HFFc6 (cell line): ENCODE data around the gene SERPINB7. TPM values are rescaled to one million over a fixed set of nuclear protein-coding genes. Genes with fewer than 3 reads are reported as not detected.

Source experiments
- DNase-seq: peaks from one replicate; pipeline ENCODE4 v3.0.0-alpha.2; 2018
- H3K27ac Mint-ChIP-seq: 2 replicates; pipeline ENCODE4 v1.8.0; 2020; ENCODE audit warnings: mild to moderate bottlenecking, mixed read lengths
- H3K27me3 Mint-ChIP-seq: 2 replicates; pipeline ENCODE4 v1.8.0; 2021; ENCODE audit warnings: mild to moderate bottlenecking, moderate library complexity, mixed read lengths; ENCODE audit not compliant: insufficient read depth
- H3K36me3 Mint-ChIP-seq: 2 replicates; pipeline ENCODE4 v1.8.0; 2021; ENCODE audit warnings: low read depth, mixed read lengths
- H3K4me1 Mint-ChIP-seq: 2 replicates; pipeline ENCODE4 v1.8.0; 2020; ENCODE audit warnings: low read depth, mixed read lengths
- H3K4me3 Mint-ChIP-seq: 2 replicates; pipeline ENCODE4 v1.8.0; 2020; ENCODE audit warnings: mild to moderate bottlenecking, moderate library complexity, mixed read lengths
- H3K9me3 Mint-ChIP-seq: 2 replicates; pipeline ENCODE4 v1.8.0; 2020; ENCODE audit warnings: mild to moderate bottlenecking, mixed read lengths
- total RNA-seq, 6 experiments: library from RNA; stranded (reverse); fragmentation: NEBNext Ultra II Directional; extraction: Animal tissue kit (Norgen Biotek cat#: 25700); gene quantifications; 2 replicates in 1 of 6; 3 replicates in 5 of 6; pipeline ENCODE4 v1.2.3, GENCODE V29; 2021
- TF ChIP-seq, protein P1 (sequence below): fragments of 200-600 bp; sonication (generic); IDR thresholded peaks from 2 replicates; pipeline ENCODE4 v1.5.0; 2021; ENCODE audit warnings: antibody characterized with exemption, mild to moderate bottlenecking

Gene SERPINB7
- total RNA-seq, 6 experiments from 2014 or later: 149 to 397 (median 200) TPM

DNA sequence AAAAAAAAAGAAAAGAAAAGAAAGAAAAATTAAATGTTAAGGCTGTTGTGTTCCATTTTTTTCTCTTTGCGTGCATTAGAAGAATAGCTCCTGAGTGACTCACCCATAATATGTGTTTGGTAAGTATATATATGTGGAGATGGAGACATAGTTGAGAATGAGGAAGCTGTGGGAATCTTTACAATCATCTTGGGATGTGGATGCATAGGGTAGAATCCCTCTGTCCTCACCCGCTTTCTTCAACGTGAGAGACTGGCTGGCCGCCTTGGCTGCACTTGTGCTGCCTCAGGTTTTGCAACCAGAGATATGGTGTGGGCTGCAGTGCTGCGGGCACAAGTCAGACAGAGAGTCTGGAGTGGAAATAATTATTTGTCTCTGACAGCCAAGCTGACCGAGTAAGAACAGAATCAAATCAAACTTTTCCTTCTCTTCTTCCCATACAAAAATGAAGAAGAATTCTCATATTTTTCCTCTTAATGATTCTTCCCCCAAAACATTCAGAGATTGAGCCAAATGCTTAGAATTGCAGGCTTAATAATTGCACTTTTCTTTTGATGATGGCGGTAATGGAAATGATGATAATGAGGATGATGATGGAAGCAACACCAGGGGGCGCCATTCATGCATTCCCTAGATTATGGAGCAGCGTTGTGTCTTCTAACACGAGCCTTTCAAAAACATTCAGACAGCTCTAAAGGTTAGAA, 48.5 kb downstream of the SERPINB7 start:
- TF ChIP-seq, protein P1, sequence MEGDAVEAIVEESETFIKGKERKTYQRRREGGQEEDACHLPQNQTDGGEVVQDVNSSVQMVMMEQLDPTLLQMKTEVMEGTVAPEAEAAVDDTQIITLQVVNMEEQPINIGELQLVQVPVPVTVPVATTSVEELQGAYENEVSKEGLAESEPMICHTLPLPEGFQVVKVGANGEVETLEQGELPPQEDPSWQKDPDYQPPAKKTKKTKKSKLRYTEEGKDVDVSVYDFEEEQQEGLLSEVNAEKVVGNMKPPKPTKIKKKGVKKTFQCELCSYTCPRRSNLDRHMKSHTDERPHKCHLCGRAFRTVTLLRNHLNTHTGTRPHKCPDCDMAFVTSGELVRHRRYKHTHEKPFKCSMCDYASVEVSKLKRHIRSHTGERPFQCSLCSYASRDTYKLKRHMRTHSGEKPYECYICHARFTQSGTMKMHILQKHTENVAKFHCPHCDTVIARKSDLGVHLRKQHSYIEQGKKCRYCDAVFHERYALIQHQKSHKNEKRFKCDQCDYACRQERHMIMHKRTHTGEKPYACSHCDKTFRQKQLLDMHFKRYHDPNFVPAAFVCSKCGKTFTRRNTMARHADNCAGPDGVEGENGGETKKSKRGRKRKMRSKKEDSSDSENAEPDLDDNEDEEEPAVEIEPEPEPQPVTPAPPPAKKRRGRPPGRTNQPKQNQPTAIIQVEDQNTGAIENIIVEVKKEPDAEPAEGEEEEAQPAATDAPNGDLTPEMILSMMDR: peak; percentile 79
- peak; percentile 62 for DNase-seq
- H3K27me3 Mint-ChIP-seq: no peaks in the 10 kb centered on the region

DNA sequence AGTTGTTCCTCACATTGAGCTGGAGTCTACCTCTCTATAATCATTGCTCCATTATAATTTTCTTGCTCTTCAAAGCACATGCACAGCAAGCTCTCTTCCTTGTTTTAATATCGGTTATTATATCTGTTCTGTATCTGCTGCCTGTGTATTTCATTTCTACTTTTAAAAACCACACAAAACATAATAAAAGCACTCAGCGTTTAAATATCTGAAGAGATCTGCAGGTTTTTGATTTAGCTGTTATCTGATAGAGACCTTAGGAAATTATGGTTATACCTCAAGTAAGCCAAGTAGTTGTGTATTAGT, 49.0 kb downstream of the SERPINB7 start:
- TF ChIP-seq, protein P1: peak; percentile 51; the same call in 1 of the 2 replicates
- Mint-ChIP-seq H3K27me3 (no peaks in the 10 kb centered on the region), H3K27ac (peak overlapping the region; percentile 91), H3K4me1 (peaks cover 95% of the 10 kb centered on the region), H3K36me3 (peaks cover 6% of the 10 kb centered on the region), H3K4me3 (peak overlapping the region; percentile 60; the same call in 1 of the 2 replicates), H3K9me3 (no peaks in the 10 kb centered on the region)
- no peak for DNase-seq

More for the DNA sequence above, 48.5 kb downstream of the SERPINB7 start:
- peak overlapping the region; percentile 60 for H3K4me3 Mint-ChIP-seq
- peaks cover 95% of the 10 kb centered on the region for H3K4me1 Mint-ChIP-seq
- peak overlapping the region; percentile 91 for H3K27ac Mint-ChIP-seq
- H3K36me3 Mint-ChIP-seq: peaks cover 6% of the 10 kb centered on the region
- H3K9me3 Mint-ChIP-seq: no peaks in the 10 kb centered on the region

DNA sequence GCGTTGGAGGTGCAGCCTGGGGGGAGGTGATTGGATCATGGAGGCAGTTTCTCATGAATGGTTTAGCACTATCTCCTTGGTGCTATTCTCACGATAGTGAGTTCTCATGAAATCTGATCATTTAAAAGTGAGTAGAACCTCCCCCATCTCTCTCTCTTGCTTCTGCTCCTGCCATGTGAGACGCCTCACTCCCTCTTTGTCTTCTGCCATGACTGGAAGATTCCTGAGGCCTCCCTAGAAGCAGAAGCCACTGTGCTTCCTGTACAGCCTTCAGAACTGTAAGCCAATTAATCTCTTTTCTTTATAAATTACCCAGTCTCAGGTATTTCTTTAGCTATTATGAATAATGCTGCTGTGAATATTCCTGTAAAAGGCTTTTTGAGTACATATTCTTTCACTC, 52.9 kb downstream of the SERPINB7 start:
- Mint-ChIP-seq H3K4me1 (peaks cover 97% of the 10 kb centered on the region), H3K27ac (peak overlapping the region; percentile 87), H3K27me3 (no peaks in the 10 kb centered on the region), H3K9me3 (no peaks in the 10 kb centered on the region), H3K4me3 (peak overlapping the region; percentile 82), H3K36me3 (no peaks in the 10 kb centered on the region)
- TF ChIP-seq, protein P1: no peak
- peak; percentile 35 for DNase-seq

DNA sequence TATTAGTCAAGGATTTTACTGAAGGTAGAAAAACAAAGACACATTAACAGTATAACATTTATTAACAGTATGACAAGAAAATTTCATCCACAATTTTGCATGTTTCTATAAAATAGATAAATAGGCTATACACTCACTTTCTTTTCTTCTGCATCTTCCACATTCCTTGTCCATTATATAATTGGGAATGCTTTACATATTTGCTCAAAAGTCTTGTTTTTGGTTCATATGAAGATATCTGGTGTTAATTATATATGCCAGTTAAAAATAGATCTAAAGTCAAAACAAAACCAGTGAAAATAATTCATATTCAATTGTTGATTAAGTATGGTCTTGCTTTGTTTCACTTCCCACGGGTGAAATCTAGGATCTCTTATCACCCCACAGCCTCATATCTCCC, 53.4 kb downstream of the SERPINB7 start:
- H3K27me3 Mint-ChIP-seq: no peaks in the 10 kb centered on the region; the same call in 1 of the 2 replicates
- peaks cover under 1% of the 10 kb centered on the region for H3K36me3 Mint-ChIP-seq
- peak overlapping the region; percentile 87 for H3K27ac Mint-ChIP-seq
- no peak for DNase-seq
- peaks cover 97% of the 10 kb centered on the region for H3K4me1 Mint-ChIP-seq
- peak overlapping the region; percentile 82 for H3K4me3 Mint-ChIP-seq
- TF ChIP-seq, protein P1: no peak
- no peaks in the 10 kb centered on the region for H3K9me3 Mint-ChIP-seq

DNA sequence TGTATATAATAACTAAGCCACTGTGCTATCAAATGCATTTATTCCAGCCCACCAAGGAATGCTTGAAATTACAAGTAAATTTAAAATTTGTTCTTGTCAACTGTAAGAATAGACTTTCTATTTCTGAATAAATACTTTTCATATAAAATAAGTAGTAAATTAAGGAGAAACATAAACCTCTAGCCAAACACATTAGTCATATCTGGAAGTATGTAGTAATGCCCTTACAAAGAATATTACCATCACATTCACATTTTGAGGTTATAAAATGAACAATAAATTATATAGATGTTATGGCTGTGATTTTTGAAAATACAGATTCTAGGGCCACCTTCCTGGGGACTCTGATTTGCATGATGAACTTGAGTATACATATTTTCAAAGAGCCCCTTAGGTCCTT, 54.7 kb downstream of the SERPINB7 start:
- Mint-ChIP-seq H3K27me3 (no peaks in the 10 kb centered on the region; the same call in 1 of the 2 replicates), H3K27ac (peak overlapping the region; percentile 96), H3K9me3 (peaks cover 5% of the 10 kb centered on the region), H3K4me3 (peak overlapping the region; percentile 82), H3K36me3 (peaks cover 13% of the 10 kb centered on the region), H3K4me1 (peaks cover 100% of the 10 kb centered on the region)
- DNase-seq: no peak
- TF ChIP-seq, protein P1: no peak
